Fibroblast of lung (primary cell): ENCODE data around the gene TMEM163.

Source experiments
- CTCF ChIP-seq, 2 donors: IDR thresholded peaks in 1 of 2; conservative IDR thresholded peaks in 1 of 2; 1 replicate in 1 of 2; 2 replicates in 1 of 2; pipeline ENCODE4 v1.5.1; 2011 to 2012; ENCODE audit warnings: low read length in 2 of 2, control low read depth in 1 of 2, inconsistent platforms in 1 of 2, low read depth in 1 of 2, mild to moderate bottlenecking in 1 of 2
- EZH2 ChIP-seq: IDR thresholded peaks from 2 replicates; pipeline ENCODE4 v1.5.1; 2012; ENCODE audit warnings: low read length, control low read depth, mild to moderate bottlenecking; ENCODE audit errors: missing control alignments

- TF ChIP-seq CTCF (conservative IDR thresholded peaks at IDR 0.05 in 1 of 2, IDR thresholded peaks at IDR 0.05 in 1 of 2; ENCODE audit: low read depth in 1 of 2, low read length in 2 of 2) (no peak), EZH2 (no peak)
These were observed 7.1 kb upstream of the TMEM163 start for GRCh38 chr2:134725876-134726275.
